ENCODE data around the gene ADGRE2.
"Not testable (repeated sequence)": the region's sequence is repeated elsewhere in the genome, so short reads cannot be mapped to it uniquely, and the experiment has no call there.

ADGRE2 gene

DNA sequence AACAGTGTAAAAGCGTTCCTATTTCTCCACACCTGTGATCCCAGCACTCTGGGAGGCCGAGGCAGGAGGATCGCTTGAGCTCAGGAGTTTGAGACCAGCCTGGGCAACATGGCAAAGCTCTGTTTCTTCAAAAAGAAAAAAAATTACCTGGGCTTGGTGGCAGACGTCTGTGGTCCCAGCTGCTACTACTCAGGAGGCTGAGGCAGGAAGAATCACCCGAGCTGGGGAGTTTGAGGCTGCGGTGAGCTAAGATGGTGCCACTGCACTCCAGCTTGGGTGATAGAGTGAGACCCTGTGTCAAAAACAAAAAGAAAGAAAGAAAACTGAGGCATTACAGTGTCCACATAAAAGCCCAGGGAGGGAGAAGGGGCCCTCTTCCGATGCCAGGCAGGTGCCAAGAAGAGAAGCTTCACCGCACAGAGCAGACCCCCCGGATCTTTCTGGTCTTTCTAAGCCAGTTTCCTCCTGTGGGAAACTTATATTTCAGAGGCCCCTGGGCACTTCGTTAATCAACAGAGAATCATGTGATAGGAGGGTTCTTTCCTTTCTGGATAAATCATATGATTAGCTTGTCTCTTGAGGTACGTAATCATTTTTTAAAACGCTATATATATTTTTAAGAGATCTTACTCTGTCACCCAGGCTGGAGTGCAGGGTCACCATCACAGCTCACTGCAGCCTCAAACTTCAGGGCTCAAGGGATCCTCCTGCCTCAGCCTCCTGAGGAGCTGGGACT is at the start of gene ADGRE2:
Gene ADGRE2, minus strand, starts transcription at position 451 of the 736 bp plus-strand sequence. CDS start 1,804 bp downstream, outside the sequence.
- not testable (repeated sequence) for DNase-seq (ENCODE audit: low read depth in 2 of 2)

DNA sequence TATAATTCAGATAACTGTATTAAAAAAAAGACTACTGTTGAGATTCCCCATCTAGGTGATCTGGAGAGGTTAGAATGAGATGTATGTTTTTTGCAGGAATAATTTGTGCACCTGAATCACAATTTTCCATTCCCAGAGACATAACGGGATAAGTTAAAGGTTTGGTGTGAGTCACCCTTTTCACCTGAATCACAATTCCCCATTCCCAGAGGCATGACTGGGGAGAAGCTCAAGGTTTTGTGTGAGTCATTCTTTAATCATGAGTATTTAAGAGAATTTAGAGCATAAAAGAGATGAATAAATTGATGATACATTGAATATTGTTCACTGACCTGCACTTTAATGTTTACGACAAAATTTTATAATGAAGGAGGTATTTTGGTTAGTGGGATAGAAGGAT is 47.6 kb upstream of the ADGRE2 start:
- DNase-seq (ENCODE audit: low read depth in 2 of 2), result no peak

DNA sequence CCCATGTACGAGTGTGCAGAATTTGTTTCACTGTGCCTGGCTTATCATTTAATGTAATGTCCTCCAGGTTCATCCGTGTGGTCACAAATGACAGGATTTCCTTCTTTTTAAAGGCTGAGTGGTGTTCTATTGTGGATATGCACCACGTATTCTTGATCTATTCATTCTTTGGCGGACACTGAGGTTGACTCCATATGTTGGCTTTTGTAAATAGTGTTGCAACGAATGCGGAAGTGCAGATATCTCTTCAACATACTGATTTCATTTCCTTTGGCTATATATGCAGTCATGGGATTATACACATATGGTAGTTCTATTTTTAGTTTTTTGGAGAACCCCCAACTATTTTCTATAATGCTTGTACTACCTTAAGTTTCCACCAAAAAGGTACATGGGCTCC is 43.6 kb upstream of the ADGRE2 start:
- DNase-seq (ENCODE audit: low read depth in 2 of 2), result no peak

DNA sequence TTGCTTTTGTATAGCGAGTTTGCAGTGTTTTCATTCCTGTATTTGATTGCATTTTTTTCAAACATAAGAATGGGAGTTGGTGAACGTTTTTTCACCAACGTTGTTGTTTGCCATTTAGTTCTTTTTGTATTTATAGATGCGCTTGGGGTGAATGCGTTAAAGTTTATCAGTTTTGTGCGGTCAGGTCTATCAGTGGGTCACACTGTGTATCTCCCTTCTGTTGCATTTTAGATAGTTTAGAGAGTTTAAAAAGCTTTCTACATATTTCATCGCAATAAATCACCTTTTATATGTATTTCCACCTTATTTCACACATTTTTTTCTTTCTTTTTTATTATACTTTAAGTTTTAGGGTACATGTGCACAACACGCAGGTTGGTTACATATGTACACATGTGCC is 40.2 kb upstream of the ADGRE2 start:
- DNase-seq (ENCODE audit: low read depth in 2 of 2), result no peak

DNA sequence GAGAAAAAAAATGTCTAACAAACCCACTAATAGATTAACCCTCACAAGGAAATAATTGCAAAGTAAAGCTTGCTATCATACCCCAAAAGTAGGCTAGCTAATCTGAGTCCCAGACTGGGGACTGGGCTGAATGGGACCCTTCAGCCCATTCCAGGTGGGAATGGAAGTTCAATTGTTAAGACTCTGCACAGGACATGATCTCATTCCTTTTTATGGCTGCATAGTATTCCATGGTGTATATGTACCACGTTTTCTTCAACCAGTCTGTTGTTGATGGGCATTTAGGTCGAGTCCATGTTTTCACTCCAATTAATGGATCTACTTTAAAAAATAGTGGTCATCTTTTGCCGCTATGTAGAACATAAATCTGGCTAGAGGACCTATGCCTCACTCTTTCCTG is 38.7 kb upstream of the ADGRE2 start:
- no peak for DNase-seq (ENCODE audit: low read depth in 2 of 2)

DNA sequence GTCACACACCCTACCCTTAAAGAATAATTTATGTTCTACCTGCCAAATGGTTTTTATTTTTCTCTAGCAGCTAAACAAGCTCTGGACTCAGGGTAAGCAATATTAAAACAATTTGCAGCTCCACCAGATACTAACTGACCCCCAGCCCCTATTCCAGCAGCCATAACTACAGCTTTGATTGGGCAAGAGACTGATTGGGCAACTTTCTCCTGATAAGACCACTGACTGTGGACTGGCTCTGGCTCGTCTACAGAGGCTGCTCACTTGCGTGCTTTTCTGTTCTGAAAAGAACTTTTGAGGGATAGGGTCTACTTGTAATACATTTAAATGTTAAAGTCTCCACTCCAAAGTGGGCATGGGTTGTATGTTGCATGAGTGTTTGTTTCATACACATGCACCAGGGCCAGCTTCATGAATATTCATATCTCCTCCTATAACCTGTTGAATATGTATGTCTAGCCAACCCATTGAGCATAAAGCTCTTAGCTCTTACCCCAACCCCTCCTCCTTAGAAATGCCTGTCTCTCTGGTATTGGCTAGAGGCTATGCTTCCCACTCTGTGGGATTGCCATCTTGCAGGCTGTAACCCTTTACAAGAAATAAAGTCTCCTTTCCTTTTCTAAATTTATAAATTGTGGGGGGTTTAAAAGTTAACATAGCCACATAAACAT is 36.8 kb upstream of the ADGRE2 start:
- DNase-seq (ENCODE audit: low read depth in 2 of 2), result no peak

DNA sequence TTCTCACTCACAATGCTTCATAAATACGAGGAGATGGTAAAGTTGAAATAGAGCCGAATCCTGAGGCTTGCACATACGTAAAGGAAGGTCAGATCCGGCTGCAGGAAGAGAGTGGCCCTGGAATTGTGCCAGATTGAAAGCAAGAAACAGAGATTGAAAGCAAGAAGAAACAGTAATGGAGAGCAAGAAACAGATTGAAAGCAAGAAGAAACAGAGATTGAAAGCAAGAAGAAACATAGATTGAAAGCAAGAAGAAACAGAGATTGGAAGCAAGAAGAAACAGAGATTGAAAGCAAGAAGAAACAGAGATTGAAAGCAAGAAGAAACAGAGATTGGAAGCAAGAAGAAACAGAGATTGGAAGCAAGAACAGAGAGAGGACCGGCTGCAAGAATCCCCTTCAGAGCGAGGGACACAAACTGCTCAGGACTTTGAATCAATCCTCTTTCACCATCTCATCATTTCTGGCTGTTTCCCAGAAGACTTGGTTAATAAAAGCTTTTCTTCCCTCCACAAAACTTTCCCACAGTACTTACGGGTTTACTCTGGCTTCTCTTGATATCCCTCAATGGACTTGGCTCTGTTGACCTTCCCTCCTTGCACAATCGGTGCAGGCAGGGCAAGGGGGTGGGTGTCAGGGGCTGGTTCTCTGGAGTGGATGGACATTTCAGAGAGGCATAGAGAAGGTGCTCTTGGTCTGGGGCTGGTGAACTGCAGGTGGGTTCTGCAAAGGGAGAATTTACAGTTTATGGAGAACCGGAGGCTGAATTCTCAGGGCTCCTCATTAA is 31.1 kb upstream of the ADGRE2 start:
- no peak for DNase-seq (ENCODE audit: low read depth in 2 of 2)

DNA sequence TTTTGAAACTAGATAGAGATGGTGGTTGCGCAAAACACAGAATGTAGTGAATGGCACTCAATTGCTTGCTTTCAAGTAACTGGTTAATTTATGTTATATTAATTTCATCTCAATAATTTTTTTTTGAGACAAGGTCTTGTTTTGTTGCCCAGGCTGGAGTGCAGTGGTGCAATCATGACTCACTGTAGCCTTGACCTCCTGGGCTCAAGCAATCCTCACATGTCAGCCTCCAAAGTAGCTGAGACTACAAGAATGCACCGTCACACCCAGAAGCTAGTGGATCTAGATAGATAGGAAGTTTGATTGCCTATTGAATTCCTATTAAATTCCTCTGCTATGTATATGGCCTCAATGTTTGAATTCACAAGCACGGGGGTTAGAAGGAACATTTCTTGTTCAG is 26.4 kb upstream of the ADGRE2 start:
- DNase-seq (ENCODE audit: low read depth in 2 of 2), result no peak

DNA sequence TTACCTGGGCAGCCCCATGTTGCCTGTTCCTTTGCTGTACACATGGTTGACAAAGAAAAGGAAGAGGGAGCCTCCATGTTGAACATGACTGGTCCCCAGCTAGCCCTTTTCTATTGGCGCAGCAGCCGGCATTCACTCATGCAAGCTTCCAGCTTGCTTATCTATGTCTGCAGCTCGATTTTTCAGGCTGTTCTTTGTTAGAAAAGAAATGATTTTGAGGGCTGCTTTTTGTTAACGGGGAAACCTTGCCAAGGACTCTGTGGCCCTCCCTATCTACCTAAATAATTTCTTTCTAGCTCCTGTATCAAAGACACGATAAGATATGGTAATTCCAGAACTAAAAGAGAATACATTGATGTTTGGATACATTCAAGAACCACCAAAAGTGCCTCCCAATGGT is 20.4 kb upstream of the ADGRE2 start:
- no peak for DNase-seq (ENCODE audit: low read depth in 2 of 2)

DNA sequence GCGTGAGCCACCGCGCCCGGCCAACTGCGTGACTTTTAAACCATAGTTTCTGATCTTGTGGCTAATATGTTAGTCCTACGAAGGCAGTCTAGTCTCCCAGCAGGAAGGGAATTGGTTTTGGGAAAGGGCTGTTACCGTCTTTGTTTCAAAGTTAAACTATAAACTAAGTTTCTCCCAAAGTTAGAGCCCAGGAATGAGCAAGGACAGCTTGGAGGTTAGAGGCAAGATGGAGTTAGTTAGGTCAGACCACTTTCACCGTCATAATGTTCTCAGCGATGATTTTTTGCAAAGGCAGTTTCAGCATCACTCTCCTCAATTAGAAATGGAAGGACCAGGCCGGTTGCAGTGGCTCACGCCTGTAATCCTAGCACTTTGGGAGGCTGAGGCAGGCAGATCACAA is 17.7 kb upstream of the ADGRE2 start:
- no peak for DNase-seq (ENCODE audit: low read depth in 2 of 2)

DNA sequence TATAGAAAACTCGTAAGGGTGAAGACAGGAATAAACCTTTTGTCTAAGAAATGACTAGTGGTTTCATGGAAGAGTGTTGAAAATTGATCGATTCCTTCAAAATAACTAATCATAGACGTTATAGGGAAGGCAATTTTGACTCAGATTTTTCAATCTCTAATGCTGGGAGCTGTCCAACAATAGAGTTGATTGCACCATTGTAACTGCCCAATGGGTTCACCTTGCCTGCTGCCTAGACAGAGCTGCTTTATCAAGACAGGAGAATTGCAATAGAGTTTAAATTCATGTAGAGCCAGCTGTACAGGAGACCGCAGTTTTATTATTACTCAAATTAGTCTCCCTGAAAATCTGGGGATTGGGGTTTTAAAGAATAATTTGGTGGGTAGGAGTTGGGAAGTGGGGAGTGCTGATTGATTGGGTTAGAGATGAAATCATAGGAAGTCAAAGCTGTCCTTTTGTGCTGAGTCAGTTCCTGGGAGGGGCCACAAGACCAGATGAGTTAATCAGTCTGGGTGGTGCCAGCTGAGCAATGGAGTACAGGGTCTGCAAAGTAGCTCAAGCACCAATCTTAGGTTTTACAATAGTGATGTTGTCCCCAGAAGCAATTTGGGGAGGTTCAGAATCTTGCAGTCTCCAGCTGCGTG is 16.8 kb upstream of the ADGRE2 start:
- DNase-seq (ENCODE audit: low read depth in 2 of 2), result no peak

DNA sequence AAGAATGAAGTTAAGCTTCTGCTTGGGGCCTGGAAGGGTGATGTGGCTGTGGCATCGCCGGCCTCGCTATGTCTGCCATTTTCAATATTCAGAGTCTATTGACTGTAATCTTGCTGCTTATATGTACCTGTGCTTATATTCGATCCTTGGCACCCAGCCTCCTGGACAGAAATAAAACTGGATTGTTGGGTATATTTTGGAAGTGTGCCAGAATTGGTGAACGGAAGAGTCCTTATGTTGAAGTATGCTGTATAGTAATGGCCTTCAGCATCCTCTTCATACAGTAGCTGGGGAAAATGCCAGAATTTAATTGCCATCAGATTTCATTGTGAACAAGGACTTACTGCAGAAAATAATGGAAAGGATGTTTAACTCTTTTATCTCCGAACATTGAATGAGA is 13.9 kb upstream of the ADGRE2 start:
- DNase-seq (ENCODE audit: low read depth in 2 of 2), result not testable (repeated sequence)

DNA sequence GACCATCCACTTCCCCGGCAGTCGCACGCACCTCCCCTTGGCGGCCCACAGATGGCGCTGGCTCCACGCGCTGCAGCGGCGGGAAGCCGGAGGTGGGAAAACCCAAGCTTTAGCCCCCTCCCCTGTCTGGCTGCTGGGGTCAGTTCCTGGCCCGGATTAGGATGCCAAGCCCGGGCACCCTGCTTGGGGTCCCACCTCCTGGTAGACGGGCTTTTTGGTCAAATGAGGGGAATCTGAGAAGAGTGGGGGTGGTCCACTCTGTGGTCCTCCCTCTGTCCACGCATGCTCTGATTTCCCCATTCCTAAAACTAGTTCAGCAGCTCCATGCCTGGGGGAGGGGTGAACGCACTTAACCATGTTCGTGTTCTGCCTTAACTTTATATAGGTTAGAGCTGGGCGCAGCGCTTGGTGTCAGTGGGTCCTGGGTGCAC is 8.1 kb upstream of the ADGRE2 start:
- no peak for DNase-seq (ENCODE audit: low read depth in 2 of 2)

DNA sequence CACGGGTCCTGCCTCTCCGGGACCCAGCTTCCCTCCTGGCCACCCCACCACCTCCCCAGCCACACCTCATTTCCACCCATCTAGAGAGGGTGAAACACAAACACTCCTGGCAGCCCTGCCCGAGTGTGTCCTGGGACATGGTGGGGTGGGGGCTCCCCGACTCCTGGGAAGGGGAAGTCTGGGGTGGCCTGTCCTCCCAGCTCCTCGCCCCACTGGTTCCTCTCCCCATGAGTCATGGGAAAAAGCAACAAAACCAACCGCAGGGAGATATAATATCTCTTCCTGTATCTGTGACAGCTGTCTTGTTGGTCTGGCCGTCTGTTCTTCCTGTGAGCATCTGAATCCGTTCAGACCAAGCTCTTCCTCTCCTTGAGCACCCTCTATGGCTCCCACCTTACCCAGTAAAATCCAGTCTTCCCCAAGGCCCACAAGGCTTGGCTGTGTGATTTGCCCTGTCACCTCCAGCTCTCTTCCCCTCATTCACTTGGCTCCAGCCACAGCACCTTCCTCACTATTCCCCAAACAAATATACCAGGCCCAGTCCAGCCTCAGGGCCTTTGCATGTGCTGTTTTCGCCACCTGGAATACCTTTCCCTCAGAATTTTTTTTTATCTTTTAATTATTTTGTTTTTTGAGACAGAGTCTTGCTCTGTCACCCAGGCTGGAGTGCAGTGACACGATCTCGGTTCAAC is 6.9 kb upstream of the ADGRE2 start:
- not testable (repeated sequence) for DNase-seq (ENCODE audit: low read depth in 2 of 2)

DNA sequence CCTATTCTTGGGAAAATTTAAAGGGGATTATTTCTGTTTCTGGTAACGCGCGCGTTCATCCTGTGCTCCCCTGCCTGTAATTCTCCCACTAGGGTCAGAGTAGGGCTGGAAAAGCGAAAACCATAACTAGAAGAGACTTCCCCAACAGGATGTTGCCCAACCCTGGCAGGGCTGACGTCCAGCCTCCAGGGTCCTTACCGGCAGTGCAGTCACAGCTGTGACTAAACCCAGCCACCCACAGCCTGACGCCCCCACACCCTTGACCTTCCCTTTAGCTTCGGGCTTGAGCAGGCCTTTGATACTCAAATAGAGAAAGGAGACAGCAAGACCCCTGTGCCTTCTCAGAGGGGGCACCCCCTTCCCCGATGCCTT is 6.4 kb upstream of the ADGRE2 start:
- DNase-seq (ENCODE audit: low read depth in 2 of 2), result not testable (repeated sequence)

DNA sequence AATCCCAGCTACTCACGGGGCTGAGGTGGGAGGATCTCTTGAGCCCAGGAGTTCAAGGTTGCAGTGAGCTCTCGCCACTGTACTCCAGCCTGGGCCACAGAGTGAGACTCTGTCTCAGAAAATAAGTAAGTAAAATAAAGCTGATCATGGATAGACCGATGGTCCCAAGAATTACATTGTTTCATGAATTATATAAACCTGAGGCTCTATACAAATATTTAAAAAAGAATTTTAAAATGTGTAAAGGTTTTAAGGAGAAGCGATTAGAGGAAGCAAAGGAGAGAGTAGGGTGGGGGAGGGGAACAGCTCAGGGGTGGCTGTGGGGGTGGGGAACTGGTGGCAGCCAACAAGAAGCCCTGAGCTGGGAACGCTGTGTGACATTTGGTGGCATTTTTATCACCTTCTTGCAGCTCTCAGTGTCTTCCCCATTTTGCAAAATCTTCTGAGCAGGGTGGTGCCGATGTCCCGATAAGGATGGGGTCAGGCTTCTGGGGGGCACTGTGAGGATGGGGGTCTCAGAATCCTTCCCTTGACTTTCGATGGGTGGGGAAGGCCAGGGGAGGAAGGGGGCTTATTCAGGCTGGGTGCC is 5.1 kb upstream of the ADGRE2 start:
- DNase-seq (ENCODE audit: low read depth in 2 of 2), result not testable (repeated sequence)

DNA sequence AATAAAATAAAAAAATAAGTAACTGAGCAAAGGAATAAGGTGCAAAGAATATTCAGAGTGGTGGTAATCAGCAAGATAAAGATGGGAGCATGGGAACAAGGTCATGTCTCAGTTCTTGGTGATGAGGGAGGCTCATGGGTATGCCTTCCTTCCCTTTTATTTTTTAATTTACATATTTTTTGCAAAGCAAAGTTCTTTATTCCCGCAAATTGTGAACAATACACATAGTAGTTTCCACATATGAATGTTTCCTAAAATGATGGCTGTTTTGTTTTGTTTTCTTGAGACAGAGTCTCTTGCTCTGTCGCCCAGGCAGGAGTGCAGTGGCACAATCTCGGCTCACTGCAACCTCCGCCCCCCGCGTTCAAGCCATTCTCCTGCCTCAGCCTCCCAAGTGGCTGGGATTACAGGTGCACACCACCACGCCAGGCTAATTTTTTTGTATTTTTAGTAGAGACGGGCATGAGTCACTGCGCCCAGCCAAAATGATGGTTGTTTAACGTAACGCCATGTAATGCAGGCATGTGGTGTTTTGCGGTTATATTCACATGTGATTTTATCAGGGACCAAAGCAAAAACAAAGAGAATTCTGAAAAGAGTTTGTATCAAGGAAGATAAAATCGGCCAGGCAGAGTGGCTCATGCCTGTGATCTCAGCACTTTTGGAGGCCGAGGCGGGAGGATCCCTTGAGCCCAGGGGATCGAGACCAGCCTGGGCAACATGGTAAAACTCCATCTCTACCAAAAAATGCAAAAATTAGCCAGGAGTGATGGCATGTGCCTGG is 4.5 kb upstream of the ADGRE2 start:
- no peak for DNase-seq (ENCODE audit: low read depth in 2 of 2)

DNA sequence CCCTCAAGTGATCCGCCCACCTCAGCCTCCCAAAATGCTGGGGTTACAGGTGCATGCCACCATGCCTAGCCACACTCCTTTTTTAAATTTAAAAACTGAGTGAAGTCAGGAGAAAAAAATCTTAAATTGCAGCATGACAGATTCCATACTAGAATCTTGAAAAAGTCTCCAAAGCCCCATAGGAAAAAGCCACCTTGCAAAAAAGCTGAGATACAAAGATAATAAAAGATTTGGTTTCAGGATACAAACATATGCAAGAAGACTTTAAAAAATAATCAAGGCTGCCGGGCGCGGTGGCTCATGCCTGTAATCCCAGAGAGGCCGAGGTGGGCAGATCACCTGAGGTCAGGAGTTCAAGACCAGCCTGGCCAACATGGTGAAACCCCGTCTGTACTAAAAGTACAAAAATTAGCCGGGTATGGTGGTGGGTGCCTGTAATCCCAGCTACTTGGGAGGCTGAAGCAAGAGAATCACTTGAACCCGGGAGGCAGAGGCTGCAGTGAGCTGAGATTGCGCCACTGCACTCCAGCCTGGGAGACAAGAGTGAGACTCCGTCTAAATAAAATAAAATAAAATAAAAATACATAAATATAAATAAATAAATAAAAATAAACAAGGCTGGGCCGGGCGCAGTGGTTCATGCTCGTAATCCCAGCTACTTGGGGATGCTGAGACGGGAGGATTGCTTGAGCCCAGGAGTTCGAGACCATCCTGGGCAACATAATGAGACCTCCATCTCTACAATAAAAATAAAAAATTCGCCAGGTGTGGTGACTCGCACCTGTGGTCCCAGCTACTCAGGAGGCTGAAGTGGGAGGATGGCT is 3.6 kb upstream of the ADGRE2 start:
- not testable (repeated sequence) for DNase-seq (ENCODE audit: low read depth in 2 of 2)

DNA sequence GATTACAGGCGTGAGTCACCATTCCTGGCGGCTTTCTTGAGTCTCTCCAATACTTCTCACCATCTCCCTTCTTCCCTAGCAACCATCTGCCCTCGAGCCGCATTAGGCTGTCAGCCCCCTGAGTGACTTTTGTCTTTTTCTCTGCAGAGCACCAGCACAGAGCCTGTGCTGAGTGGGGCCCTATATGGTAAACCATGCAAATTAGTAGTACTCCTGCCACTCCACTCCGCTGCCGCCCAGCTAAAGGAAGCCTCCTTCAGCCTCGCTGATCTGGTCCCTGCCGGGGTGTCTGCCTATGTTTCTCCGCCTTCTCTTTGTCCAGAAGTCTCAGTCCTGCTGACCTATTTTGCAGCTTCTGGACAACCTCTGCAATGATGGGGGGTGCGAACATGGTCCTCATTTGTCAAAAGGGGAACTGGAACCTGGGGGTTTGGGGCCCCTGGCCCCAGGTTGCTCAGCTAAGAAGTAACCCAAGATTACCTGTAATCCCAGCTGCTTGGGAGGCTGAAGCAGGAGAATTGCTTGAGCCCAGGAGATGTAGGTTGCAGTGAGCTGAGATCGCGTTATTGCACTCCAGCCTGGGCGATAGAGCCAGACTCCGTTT is 2.4 kb upstream of the ADGRE2 start:
- not testable (repeated sequence) for DNase-seq (ENCODE audit: low read depth in 2 of 2)
